WTC11 (cell line): ENCODE results near the gene PPP1CB. TPM values are rescaled to one million over a fixed set of nuclear protein-coding genes. Genes with fewer than 3 reads are reported as not detected.
A peak's percentile ranks its signal among the peaks of the same experiment; 100 is the strongest.

ENCODE experiments used
- EMX1 ChIP-seq: fragments of 250-450 bp; sonication (Bioruptor Pico); IDR thresholded peaks from 2 replicates; pipeline ENCODE4 v1.8.0; 2021; ENCODE audit warnings: mild to moderate bottlenecking
- ETV6 ChIP-seq: sonication (generic); formaldehyde crosslinking; IDR thresholded peaks from 2 replicates; pipeline ENCODE4 v1.8.1; 2022; ENCODE audit warnings: mild to moderate bottlenecking, missing genetic modification reagents
- GRHL2 ChIP-seq: fragments of 250-450 bp; sonication (Bioruptor Pico); IDR thresholded peaks from 2 replicates; pipeline ENCODE4 v1.8.0; 2022; ENCODE audit warnings: mild to moderate bottlenecking, moderate library complexity; ENCODE audit not compliant: insufficient replicate concordance, severe bottlenecking
- NFATC4 ChIP-seq: fragments of 250-450 bp; sonication (Bioruptor Pico); IDR thresholded peaks from 2 replicates; pipeline ENCODE4 v1.9.0; 2021; ENCODE audit warnings: mild to moderate bottlenecking
- NFE2L1 ChIP-seq: sonication (generic); formaldehyde crosslinking; IDR thresholded peaks from 2 replicates; pipeline ENCODE4 v1.8.1; 2023; ENCODE audit warnings: missing genetic modification reagents
- NR2C2 ChIP-seq: sonication (generic); formaldehyde crosslinking; IDR thresholded peaks from 2 replicates; pipeline ENCODE4 v1.8.0; 2022; ENCODE audit warnings: mild to moderate bottlenecking, missing genetic modification reagents
- PRRX2 ChIP-seq: fragments of 250-450 bp; sonication (Bioruptor Pico); IDR thresholded peaks from 2 replicates; pipeline ENCODE4 v1.8.0; 2021; ENCODE audit warnings: mild to moderate bottlenecking
- RELA ChIP-seq: sonication (generic); formaldehyde crosslinking; IDR thresholded peaks from 2 replicates; pipeline ENCODE4 v1.8.1; 2022; ENCODE audit warnings: missing genetic modification reagents, mild to moderate bottlenecking, borderline replicate concordance
- RORB ChIP-seq: fragments of 250-450 bp; sonication (Bioruptor Pico); IDR thresholded peaks from 2 replicates; pipeline ENCODE4 v1.9.0; 2021; ENCODE audit warnings: mild to moderate bottlenecking
- SMAD3 ChIP-seq: sonication (generic); formaldehyde crosslinking; IDR thresholded peaks from 2 replicates; pipeline ENCODE4 v1.8.0; 2022; ENCODE audit warnings: missing genetic modification reagents, mild to moderate bottlenecking, borderline replicate concordance
- SOX15 ChIP-seq: fragments of 250-450 bp; sonication (Bioruptor Pico); IDR thresholded peaks from 2 replicates; pipeline ENCODE4 v1.9.0; 2021; ENCODE audit warnings: mild to moderate bottlenecking
- TEAD1 ChIP-seq: sonication (generic); formaldehyde crosslinking; IDR thresholded peaks from 2 replicates; pipeline ENCODE4 v1.8.0; 2022; ENCODE audit warnings: mild to moderate bottlenecking, missing genetic modification reagents
- ZBTB21 ChIP-seq: sonication (generic); formaldehyde crosslinking; IDR thresholded peaks from 2 replicates; pipeline ENCODE4 v1.8.1; 2023; ENCODE audit warnings: mild to moderate bottlenecking, missing genetic modification reagents, borderline replicate concordance
- ZNF232 ChIP-seq: sonication (generic); formaldehyde crosslinking; IDR thresholded peaks from 2 replicates; pipeline ENCODE4 v1.8.0; 2022; ENCODE audit warnings: mild to moderate bottlenecking, missing genetic modification reagents
- ZNF423 ChIP-seq: fragments of 250-450 bp; sonication (Bioruptor Pico); IDR thresholded peaks from 2 replicates; pipeline ENCODE4 v2.1.2; 2022; ENCODE audit warnings: mild to moderate bottlenecking, moderate library complexity
- total RNA-seq: library from RNA; stranded (reverse); gene quantifications from 3 replicates; pipeline ENCODE4 v1.2.3, GENCODE V29; 2021
- TF ChIP-seq, protein P1 (sequence below): fragments of 250-450 bp; sonication (Bioruptor Pico); IDR thresholded peaks from 2 replicates; pipeline ENCODE4 v1.9.0; 2021; ENCODE audit warnings: mild to moderate bottlenecking
- TF ChIP-seq, protein P2 (sequence below): sonication (generic); formaldehyde crosslinking; IDR thresholded peaks from 2 replicates; pipeline ENCODE4 v1.8.1; 2023; ENCODE audit warnings: mild to moderate bottlenecking, missing genetic modification reagents, moderate library complexity
- TF ChIP-seq, protein P3 (sequence below): fragments of 250-450 bp; sonication (Bioruptor Pico); IDR thresholded peaks from 2 replicates; pipeline ENCODE4 v1.9.0; 2021; ENCODE audit warnings: moderate library complexity, mild to moderate bottlenecking, inconsistent platforms, borderline replicate concordance
- TF ChIP-seq, protein P4 (sequence below): sonication (generic); formaldehyde crosslinking; IDR thresholded peaks from 2 replicates; pipeline ENCODE4 v1.8.0; 2022; ENCODE audit warnings: mild to moderate bottlenecking, missing genetic modification reagents
- TF ChIP-seq, protein P5 (sequence below): sonication (generic); formaldehyde crosslinking; IDR thresholded peaks from 2 replicates; pipeline ENCODE4 v1.8.0; 2022; ENCODE audit warnings: mild to moderate bottlenecking, missing genetic modification reagents
- TF ChIP-seq, protein P6 (sequence below): sonication (generic); formaldehyde crosslinking; conservative IDR thresholded peaks from 2 replicates; pipeline ENCODE4 v1.8.1; 2022; ENCODE audit warnings: mild to moderate bottlenecking, missing genetic modification reagents
- TF ChIP-seq, protein P7 (sequence below): fragments of 250-450 bp; sonication (Bioruptor Pico); IDR thresholded peaks from 2 replicates; pipeline ENCODE4 v1.9.0; 2021; ENCODE audit warnings: mild to moderate bottlenecking
- TF ChIP-seq, protein P8 (sequence below): sonication (generic); formaldehyde crosslinking; IDR thresholded peaks from 2 replicates; pipeline ENCODE4 v1.8.1; 2023; ENCODE audit warnings: mild to moderate bottlenecking, moderate library complexity, missing genetic modification reagents
- TF ChIP-seq, protein P9 (sequence below): sonication (generic); formaldehyde crosslinking; IDR thresholded peaks from 2 replicates; pipeline ENCODE4 v1.8.1; 2023; ENCODE audit warnings: mild to moderate bottlenecking, missing genetic modification reagents, moderate library complexity
- TF ChIP-seq, protein P10 (sequence below): sonication (generic); formaldehyde crosslinking; IDR thresholded peaks from 2 replicates; pipeline ENCODE4 v1.8.1; 2023; ENCODE audit warnings: mild to moderate bottlenecking, missing genetic modification reagents, borderline replicate concordance

Gene PPP1CB
- total RNA-seq, 1 experiment from 2014 or later, result 133 TPM

DNA sequence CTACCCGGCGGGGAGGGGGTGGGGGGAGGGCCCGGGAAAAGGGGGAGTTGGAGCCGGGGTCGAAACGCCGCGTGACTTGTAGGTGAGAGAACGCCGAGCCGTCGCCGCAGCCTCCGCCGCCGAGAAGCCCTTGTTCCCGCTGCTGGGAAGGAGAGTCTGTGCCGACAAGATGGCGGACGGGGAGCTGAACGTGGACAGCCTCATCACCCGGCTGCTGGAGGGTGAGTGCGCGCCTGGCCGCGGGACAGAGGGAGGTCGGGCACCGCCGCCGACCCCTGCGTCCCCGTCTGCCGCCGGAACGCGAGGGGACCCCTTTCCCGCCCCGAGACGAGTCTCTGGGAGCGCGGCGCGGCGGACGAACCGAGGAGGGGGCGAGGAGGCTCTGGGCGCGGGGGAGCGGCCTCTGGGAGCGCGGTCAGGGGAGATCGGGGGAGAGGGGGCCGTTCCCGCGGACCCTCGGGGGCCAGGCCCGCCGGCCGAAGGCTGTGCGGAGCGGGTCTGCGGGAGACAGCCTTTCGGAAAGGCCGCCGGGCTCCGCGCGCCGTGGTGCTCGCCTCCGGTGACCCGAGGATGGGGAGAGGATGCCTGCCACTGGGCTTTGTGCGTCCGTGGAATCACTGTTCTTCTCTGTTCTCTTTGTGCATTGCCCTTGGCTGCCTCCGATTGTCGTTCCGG, 463 bp downstream of the PPP1CB start (continued):
- TF ChIP-seq, protein P1, sequence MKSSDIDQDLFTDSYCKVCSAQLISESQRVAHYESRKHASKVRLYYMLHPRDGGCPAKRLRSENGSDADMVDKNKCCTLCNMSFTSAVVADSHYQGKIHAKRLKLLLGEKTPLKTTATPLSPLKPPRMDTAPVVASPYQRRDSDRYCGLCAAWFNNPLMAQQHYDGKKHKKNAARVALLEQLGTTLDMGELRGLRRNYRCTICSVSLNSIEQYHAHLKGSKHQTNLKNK (CRISPR knock-in tag), result no peak
- TF ChIP-seq PRRX2 (CRISPR knock-in tag), result no peak
- TF ChIP-seq, protein P2, sequence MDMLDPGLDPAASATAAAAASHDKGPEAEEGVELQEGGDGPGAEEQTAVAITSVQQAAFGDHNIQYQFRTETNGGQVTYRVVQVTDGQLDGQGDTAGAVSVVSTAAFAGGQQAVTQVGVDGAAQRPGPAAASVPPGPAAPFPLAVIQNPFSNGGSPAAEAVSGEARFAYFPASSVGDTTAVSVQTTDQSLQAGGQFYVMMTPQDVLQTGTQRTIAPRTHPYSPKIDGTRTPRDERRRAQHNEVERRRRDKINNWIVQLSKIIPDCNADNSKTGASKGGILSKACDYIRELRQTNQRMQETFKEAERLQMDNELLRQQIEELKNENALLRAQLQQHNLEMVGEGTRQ (CRISPR knock-in tag), result 0 out of 2 replicates have a peak, but pooled peaks have one; percentile 8
- 0 out of 2 replicates have a peak, but pooled peaks have one; percentile 48 for TF ChIP-seq TEAD1 (CRISPR knock-in tag)
- TF ChIP-seq, protein P3, sequence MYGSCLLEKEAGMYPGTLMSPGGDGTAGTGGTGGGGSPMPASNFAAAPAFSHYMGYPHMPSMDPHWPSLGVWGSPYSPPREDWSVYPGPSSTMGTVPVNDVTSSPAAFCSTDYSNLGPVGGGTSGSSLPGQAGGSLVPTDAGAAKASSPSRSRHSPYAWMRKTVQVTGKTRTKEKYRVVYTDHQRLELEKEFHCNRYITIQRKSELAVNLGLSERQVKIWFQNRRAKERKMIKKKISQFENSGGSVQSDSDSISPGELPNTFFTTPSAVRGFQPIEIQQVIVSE (CRISPR knock-in tag), result no peak
- TF ChIP-seq EMX1 (CRISPR knock-in tag), result no peak
- TF ChIP-seq, protein P4, sequence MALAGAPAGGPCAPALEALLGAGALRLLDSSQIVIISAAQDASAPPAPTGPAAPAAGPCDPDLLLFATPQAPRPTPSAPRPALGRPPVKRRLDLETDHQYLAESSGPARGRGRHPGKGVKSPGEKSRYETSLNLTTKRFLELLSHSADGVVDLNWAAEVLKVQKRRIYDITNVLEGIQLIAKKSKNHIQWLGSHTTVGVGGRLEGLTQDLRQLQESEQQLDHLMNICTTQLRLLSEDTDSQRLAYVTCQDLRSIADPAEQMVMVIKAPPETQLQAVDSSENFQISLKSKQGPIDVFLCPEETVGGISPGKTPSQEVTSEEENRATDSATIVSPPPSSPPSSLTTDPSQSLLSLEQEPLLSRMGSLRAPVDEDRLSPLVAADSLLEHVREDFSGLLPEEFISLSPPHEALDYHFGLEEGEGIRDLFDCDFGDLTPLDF (CRISPR knock-in tag), result no peak
- TF ChIP-seq, protein P5, sequence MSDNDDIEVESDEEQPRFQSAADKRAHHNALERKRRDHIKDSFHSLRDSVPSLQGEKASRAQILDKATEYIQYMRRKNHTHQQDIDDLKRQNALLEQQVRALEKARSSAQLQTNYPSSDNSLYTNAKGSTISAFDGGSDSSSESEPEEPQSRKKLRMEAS (CRISPR knock-in tag), result no peak
- no peak for TF ChIP-seq GRHL2 (CRISPR knock-in tag)
- TF ChIP-seq ETV6 (CRISPR knock-in tag), result no peak
- TF ChIP-seq ZNF423, result no peak
- TF ChIP-seq ZNF232 (CRISPR knock-in tag), result no peak
- TF ChIP-seq RORB (CRISPR knock-in tag), result no peak
- peak; percentile 58; the same call in 1 of the 2 replicates for TF ChIP-seq ZBTB21
- TF ChIP-seq, protein P6, sequence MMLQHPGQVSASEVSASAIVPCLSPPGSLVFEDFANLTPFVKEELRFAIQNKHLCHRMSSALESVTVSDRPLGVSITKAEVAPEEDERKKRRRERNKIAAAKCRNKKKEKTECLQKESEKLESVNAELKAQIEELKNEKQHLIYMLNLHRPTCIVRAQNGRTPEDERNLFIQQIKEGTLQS, result no peak
- no peak for TF ChIP-seq RELA
- TF ChIP-seq, protein P7, sequence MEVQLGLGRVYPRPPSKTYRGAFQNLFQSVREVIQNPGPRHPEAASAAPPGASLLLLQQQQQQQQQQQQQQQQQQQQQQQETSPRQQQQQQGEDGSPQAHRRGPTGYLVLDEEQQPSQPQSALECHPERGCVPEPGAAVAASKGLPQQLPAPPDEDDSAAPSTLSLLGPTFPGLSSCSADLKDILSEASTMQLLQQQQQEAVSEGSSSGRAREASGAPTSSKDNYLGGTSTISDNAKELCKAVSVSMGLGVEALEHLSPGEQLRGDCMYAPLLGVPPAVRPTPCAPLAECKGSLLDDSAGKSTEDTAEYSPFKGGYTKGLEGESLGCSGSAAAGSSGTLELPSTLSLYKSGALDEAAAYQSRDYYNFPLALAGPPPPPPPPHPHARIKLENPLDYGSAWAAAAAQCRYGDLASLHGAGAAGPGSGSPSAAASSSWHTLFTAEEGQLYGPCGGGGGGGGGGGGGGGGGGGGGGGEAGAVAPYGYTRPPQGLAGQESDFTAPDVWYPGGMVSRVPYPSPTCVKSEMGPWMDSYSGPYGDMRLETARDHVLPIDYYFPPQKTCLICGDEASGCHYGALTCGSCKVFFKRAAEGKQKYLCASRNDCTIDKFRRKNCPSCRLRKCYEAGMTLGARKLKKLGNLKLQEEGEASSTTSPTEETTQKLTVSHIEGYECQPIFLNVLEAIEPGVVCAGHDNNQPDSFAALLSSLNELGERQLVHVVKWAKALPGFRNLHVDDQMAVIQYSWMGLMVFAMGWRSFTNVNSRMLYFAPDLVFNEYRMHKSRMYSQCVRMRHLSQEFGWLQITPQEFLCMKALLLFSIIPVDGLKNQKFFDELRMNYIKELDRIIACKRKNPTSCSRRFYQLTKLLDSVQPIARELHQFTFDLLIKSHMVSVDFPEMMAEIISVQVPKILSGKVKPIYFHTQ (CRISPR knock-in tag), result no peak
- no peak for TF ChIP-seq SMAD3 (CRISPR knock-in tag)
- no peak for TF ChIP-seq SOX15
- 0 out of 2 replicates have a peak, but pooled peaks have one; percentile 47 for TF ChIP-seq NFE2L1 (CRISPR knock-in tag)
- TF ChIP-seq, protein P8, sequence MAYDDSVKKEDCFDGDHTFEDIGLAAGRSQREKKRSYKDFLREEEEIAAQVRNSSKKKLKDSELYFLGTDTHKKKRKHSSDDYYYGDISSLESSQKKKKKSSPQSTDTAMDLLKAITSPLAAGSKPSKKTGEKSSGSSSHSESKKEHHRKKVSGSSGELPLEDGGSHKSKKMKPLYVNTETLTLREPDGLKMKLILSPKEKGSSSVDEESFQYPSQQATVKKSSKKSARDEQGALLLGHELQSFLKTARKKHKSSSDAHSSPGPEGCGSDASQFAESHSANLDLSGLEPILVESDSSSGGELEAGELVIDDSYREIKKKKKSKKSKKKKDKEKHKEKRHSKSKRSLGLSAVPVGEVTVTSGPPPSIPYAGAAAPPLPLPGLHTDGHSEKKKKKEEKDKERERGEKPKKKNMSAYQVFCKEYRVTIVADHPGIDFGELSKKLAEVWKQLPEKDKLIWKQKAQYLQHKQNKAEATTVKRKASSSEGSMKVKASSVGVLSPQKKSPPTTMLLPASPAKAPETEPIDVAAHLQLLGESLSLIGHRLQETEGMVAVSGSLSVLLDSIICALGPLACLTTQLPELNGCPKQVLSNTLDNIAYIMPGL (CRISPR knock-in tag), result peak; percentile 84
- TF ChIP-seq, protein P9, sequence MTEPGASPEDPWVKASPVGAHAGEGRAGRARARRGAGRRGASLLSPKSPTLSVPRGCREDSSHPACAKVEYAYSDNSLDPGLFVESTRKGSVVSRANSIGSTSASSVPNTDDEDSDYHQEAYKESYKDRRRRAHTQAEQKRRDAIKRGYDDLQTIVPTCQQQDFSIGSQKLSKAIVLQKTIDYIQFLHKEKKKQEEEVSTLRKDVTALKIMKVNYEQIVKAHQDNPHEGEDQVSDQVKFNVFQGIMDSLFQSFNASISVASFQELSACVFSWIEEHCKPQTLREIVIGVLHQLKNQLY (CRISPR knock-in tag), result no peak
- TF ChIP-seq, protein P10, sequence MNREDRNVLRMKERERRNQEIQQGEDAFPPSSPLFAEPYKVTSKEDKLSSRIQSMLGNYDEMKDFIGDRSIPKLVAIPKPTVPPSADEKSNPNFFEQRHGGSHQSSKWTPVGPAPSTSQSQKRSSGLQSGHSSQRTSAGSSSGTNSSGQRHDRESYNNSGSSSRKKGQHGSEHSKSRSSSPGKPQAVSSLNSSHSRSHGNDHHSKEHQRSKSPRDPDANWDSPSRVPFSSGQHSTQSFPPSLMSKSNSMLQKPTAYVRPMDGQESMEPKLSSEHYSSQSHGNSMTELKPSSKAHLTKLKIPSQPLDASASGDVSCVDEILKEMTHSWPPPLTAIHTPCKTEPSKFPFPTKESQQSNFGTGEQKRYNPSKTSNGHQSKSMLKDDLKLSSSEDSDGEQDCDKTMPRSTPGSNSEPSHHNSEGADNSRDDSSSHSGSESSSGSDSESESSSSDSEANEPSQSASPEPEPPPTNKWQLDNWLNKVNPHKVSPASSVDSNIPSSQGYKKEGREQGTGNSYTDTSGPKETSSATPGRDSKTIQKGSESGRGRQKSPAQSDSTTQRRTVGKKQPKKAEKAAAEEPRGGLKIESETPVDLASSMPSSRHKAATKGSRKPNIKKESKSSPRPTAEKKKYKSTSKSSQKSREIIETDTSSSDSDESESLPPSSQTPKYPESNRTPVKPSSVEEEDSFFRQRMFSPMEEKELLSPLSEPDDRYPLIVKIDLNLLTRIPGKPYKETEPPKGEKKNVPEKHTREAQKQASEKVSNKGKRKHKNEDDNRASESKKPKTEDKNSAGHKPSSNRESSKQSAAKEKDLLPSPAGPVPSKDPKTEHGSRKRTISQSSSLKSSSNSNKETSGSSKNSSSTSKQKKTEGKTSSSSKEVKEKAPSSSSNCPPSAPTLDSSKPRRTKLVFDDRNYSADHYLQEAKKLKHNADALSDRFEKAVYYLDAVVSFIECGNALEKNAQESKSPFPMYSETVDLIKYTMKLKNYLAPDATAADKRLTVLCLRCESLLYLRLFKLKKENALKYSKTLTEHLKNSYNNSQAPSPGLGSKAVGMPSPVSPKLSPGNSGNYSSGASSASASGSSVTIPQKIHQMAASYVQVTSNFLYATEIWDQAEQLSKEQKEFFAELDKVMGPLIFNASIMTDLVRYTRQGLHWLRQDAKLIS, result no peak
- no peak for TF ChIP-seq NR2C2 (CRISPR knock-in tag)
- no peak for TF ChIP-seq NFATC4 (CRISPR knock-in tag)
